ENCODE data around the gene LMAN1L. TPM values are rescaled to one million over a fixed set of nuclear protein-coding genes. Genes with fewer than 3 reads are reported as not detected.

The LMAN1L gene
- total RNA-seq, 1 donor from 2014 or later: 0.65 TPM

DNA sequence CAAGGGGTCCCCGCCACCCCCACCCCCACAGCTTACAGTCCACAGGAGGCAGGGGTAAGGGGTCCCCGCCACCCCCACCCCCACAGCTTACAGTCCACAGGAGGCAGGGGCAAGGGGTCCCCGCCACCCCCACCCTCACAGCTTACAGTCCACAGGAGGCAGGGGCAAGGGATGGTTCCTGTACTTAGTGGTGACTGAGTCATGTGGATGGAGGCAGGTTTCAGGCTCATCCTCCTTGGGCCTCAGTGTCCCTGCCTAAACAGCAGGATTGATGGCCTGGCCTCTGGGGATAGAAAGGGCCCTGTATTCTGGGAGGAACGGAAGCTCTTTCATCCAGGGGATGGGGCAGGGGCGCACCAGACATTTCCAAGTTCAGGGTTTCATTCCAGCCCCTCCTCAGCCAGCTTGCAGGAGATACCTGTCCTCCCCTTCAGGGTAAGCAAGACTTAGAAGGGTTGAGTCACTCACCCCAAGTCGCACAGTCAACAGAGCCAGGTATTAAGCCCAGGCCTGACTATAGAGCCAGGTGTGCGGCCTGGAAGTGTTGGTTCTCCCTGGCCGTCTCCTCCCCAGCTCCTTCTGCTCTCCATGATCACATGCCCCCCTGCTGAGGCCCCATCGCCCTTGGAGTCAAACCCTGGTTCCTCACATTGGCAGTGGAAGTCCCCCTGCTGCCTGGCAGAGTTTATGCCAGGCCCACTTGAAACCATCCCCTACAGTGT lies 18.2 kb upstream of the LMAN1L start:
- no peaks in the 10 kb centered on the region for H3K36me3 Mint-ChIP-seq
- TF ChIP-seq, protein P1, sequence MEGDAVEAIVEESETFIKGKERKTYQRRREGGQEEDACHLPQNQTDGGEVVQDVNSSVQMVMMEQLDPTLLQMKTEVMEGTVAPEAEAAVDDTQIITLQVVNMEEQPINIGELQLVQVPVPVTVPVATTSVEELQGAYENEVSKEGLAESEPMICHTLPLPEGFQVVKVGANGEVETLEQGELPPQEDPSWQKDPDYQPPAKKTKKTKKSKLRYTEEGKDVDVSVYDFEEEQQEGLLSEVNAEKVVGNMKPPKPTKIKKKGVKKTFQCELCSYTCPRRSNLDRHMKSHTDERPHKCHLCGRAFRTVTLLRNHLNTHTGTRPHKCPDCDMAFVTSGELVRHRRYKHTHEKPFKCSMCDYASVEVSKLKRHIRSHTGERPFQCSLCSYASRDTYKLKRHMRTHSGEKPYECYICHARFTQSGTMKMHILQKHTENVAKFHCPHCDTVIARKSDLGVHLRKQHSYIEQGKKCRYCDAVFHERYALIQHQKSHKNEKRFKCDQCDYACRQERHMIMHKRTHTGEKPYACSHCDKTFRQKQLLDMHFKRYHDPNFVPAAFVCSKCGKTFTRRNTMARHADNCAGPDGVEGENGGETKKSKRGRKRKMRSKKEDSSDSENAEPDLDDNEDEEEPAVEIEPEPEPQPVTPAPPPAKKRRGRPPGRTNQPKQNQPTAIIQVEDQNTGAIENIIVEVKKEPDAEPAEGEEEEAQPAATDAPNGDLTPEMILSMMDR (IDR thresholded peaks at IDR 0.05; ENCODE audit: unreplicated experiment): no peak

DNA sequence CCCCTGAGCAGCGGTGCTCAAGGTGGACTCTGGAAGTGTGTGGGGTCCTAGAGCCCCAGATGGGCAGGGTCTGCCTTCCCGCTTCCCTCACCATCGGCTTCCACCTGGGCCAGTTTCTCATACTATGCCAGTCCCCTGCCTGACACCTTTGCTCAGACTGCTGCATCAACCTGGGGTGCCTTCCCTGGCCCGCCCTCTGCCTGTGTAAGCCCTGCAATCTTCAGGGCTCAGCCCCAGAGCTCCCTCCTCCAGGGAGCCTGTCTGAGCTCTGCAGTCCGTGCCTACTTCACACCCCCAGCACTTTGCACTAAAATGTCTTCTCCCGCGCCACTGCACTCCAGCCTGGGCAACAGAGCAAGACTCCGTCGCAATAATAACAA lies 17.7 kb upstream of the LMAN1L start:
- no peak for DNase-seq (ENCODE audit: low spot score in 2 of 2, unreplicated experiment in 2 of 2)
- TF ChIP-seq, protein P1 (IDR thresholded peaks at IDR 0.05; ENCODE audit: unreplicated experiment): no peak
- Mint-ChIP-seq H3K4me1 (peaks cover 9% of the 10 kb centered on the region), H3K9me3 (no peaks in the 10 kb centered on the region), H3K27me3 (ENCODE audit: low read depth) (no peaks in the 10 kb centered on the region), H3K27ac (no peak overlapping the region), H3K36me3 (no peaks in the 10 kb centered on the region), H3K4me3 (no peak overlapping the region)

More for the DNA sequence above, 18.2 kb upstream of the LMAN1L start:
- H3K4me3 Mint-ChIP-seq: no peak overlapping the region
- no peaks in the 10 kb centered on the region for H3K27me3 Mint-ChIP-seq (ENCODE audit: low read depth)
- H3K9me3 Mint-ChIP-seq: no peaks in the 10 kb centered on the region
- no peak overlapping the region for H3K27ac Mint-ChIP-seq
- H3K4me1 Mint-ChIP-seq: peaks cover 13% of the 10 kb centered on the region
- no peak for DNase-seq (ENCODE audit: low spot score in 2 of 2, unreplicated experiment in 2 of 2)

DNA sequence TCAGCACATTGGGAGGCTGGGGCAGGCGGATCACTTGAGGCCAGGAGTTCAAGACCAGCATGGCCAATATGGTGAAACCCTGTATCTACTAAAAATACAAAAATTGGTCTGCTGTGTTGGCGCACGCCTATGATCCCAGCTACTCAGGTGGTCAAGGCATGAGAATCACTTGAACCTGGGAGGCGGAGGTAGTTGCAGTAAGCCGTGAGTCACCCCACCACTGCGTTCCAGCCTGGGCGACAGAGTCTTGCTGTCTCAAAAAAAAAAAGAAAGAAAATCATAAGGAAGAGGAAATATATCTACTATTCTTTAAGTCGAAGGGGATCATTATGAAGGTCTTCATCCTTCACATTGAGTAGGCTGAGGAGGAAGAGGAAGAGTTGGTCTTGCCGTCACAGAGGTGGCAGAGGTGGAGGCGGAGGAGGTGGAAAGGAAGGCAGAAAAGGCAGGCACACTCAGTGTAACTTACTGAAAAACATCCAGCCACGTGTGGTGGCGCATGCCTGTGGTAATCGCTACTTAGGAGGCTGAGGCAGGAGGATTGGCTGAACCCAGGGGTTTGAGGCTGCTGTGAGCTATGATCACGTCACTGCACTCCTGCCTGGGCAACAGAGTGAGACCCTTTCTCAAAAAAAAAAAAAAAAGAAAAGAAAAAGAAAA lies 16.5 kb upstream of the LMAN1L start:
- H3K27me3 Mint-ChIP-seq (ENCODE audit: low read depth): no peaks in the 10 kb centered on the region
- DNase-seq (ENCODE audit: low spot score in 2 of 2, unreplicated experiment in 2 of 2): no peak
- H3K36me3 Mint-ChIP-seq: no peaks in the 10 kb centered on the region
- TF ChIP-seq, protein P1 (IDR thresholded peaks at IDR 0.05; ENCODE audit: unreplicated experiment): no peak
- no peak overlapping the region for H3K27ac Mint-ChIP-seq
- peaks cover 6% of the 10 kb centered on the region for H3K4me1 Mint-ChIP-seq
- H3K4me3 Mint-ChIP-seq: no peak overlapping the region
- H3K9me3 Mint-ChIP-seq: no peaks in the 10 kb centered on the region

DNA sequence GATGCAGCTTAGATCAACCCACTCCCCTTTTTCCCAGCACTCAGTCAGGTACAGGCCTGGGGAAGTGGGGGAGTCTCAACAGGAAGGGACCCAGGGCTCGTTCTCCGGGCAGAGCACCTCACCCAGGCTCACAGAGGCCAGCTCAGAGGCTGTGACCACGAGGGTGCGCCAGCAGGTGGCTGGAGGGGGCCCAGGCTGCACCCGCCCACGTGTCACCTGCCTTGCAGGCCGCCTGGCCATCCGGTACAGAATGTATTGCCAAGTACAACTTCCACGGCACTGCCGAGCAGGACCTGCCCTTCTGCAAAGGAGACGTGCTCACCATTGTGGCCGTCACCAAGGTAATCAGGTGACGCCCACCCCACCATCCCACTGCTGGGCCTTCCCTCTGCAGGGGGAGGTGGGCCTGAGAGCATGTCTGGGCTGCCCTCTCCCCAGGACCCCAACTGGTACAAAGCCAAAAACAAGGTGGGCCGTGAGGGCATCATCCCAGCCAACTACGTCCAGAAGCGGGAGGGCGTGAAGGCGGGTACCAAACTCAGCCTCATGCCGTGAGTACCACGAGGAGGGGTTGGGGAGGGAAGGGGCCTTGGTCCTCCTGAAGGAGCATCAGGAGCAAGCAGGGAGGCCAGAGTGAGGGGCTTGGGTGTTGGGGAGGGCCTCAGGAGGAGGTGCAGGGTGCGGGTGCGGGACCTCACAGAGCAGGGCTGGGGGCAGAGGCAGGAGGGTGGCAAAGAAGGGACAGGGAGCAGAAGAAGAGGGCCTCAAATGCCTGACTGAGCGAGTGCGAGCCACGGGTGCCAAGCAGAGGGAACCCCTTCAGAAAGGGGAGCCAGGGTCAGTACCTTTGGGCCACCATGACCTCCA lies 14.0 kb upstream of the LMAN1L start:
- no peaks in the 10 kb centered on the region for H3K9me3 Mint-ChIP-seq
- TF ChIP-seq, protein P1 (IDR thresholded peaks at IDR 0.05; ENCODE audit: unreplicated experiment): no peak
- H3K4me3 Mint-ChIP-seq: no peak overlapping the region
- H3K4me1 Mint-ChIP-seq: no peaks in the 10 kb centered on the region
- peaks cover 3% of the 10 kb centered on the region for H3K36me3 Mint-ChIP-seq
- no peak for DNase-seq (ENCODE audit: low spot score in 2 of 2, unreplicated experiment in 2 of 2)
- peak overlapping the region; percentile 36 for H3K27ac Mint-ChIP-seq
- no peaks in the 10 kb centered on the region for H3K27me3 Mint-ChIP-seq (ENCODE audit: low read depth)

DNA sequence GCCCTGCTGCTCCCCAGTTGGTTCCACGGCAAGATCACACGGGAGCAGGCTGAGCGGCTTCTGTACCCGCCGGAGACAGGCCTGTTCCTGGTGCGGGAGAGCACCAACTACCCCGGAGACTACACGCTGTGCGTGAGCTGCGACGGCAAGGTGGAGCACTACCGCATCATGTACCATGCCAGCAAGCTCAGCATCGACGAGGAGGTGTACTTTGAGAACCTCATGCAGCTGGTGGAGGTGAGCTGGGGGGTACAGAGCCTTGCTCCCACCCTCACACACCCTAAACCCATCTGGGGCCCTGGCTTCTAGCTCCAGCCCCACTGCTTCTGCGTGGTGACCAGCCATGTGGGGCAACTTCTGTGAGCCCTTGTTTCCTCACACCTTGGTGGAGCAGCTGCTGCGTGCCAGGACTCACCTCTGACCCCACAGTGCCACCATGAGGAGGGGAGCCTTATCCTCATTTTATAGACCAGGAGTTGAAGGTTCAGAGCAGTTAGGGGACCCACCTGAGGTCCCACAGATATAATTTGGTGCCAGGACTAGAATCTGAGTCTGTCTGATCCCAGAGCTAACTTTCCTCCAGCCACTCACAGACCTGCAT lies 13.3 kb upstream of the LMAN1L start:
- H3K36me3 Mint-ChIP-seq: peaks cover 8% of the 10 kb centered on the region
- no peaks in the 10 kb centered on the region for H3K4me1 Mint-ChIP-seq
- no peaks in the 10 kb centered on the region for H3K27me3 Mint-ChIP-seq (ENCODE audit: low read depth)
- DNase-seq (ENCODE audit: low spot score in 2 of 2, unreplicated experiment in 2 of 2): no peak
- H3K4me3 Mint-ChIP-seq: no peak overlapping the region
- TF ChIP-seq, protein P1 (IDR thresholded peaks at IDR 0.05; ENCODE audit: unreplicated experiment): no peak
- H3K9me3 Mint-ChIP-seq: no peaks in the 10 kb centered on the region
- H3K27ac Mint-ChIP-seq: peak overlapping the region; percentile 36
